HG03045 (cell line): ENCODE data around the gene RAMP1.

Experiments
- ATAC-seq: cut with Tn5 transposase; IDR thresholded peaks from one replicate; pipeline ENCODE4 v1.9.1; 2021; ENCODE audit warnings: mild to moderate bottlenecking, moderate library complexity; ENCODE audit not compliant: unreplicated experiment

Gene RAMP1

GRCh38 chr2:237876061-237876526 is 16.7 kb downstream of the RAMP1 start:
- no peak for ATAC-seq

- no peak for ATAC-seq
Measured at GRCh38 chr2:237876532-237876931, 17.1 kb downstream of the RAMP1 start.

- ATAC-seq, result no peak
Measured at GRCh38 chr2:237876951-237877491, 17.6 kb downstream of the RAMP1 start.

- ATAC-seq, result no peak
Measured at GRCh38 chr2:237877576-237878307, 18.3 kb downstream of the RAMP1 start.

- no peak for ATAC-seq
Measured at GRCh38 chr2:237878321-237879057, 19.1 kb downstream of the RAMP1 start.

- ATAC-seq, result no peak
Measured at GRCh38 chr2:237879058-237879430, 19.6 kb downstream of the RAMP1 start.

- ATAC-seq, result no peak
Measured at GRCh38 chr2:237879991-237880560, 20.7 kb downstream of the RAMP1 start.

- ATAC-seq, result no peak
Measured at GRCh38 chr2:237882510-237883481, 23.4 kb downstream of the RAMP1 start.

GRCh38 chr2:237883951-237884446 is 24.6 kb downstream of the RAMP1 start:
- no peak for ATAC-seq

- ATAC-seq, result no peak
Measured at GRCh38 chr2:237884681-237885080, 25.3 kb downstream of the RAMP1 start.

GRCh38 chr2:237885111-237885930 is 25.9 kb downstream of the RAMP1 start:
- ATAC-seq, result no peak

GRCh38 chr2:237885931-237886684 is 26.7 kb downstream of the RAMP1 start:
- no peak for ATAC-seq

- no peak for ATAC-seq
Measured at GRCh38 chr2:237886685-237887481, 27.5 kb downstream of the RAMP1 start.

GRCh38 chr2:237888389-237888788 is 29.0 kb downstream of the RAMP1 start:
- no peak for ATAC-seq

- no peak for ATAC-seq
Measured at GRCh38 chr2:237889016-237889415, 29.6 kb downstream of the RAMP1 start.

GRCh38 chr2:237889811-237890210 is 30.4 kb downstream of the RAMP1 start:
- no peak for ATAC-seq

- no peak for ATAC-seq
Measured at GRCh38 chr2:237892478-237892877, 33.1 kb downstream of the RAMP1 start.
